NCI-H187 (cell line): ENCODE results near the gene SHROOM3.
"Not testable (repeated sequence)": the region's sequence is repeated elsewhere in the genome, so short reads cannot be mapped to it uniquely, and the experiment has no call there.

Experiments
- DNase-seq, 2 experiments: peaks; one replicate each; lab custom pipeline; 2025; lab: John Stamatoyannopoulos, UW

Gene SHROOM3

DNA sequence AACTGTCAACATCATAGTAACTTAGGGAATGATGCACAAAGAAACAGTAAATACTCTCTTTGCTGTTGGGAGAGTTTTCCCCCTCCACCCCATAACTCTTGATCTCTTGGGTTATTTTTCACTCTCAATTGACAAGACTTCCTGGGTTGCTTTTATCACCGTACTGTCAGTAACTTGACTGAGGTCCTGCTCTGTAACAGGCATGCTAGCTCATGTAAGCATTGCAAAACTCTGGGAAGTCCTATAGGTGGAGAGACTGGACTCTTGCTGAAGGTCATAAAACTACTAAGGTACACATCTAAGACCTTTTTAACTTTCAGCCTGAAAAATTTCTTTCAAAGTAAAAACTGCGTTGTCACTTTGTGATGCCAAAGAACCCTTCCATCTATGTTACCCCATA lies 10.9 kb downstream of the SHROOM3 start:
- no peak for DNase-seq

DNA sequence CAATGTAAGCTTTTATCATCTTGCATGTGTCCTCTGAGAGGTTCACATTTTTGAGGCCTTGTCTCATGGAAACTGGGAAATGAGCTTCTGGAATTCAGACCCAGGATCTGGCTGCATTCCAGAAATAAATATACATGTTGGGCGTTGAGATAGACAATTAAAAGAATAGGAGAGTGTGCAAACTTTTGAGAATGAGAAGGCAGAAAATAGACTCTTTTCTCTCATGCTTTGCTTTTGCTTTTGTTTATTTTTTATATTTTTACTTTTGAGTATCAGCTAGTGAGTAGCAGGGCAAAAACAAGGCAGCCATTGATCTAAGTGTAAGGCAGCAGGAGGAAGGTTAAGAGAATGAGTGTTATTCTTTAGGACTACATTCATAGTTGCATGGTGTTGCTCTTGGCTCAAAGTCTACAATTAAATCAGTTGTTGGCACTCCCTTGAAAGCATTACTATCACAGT lies 12.4 kb downstream of the SHROOM3 start:
- no peak for DNase-seq

DNA sequence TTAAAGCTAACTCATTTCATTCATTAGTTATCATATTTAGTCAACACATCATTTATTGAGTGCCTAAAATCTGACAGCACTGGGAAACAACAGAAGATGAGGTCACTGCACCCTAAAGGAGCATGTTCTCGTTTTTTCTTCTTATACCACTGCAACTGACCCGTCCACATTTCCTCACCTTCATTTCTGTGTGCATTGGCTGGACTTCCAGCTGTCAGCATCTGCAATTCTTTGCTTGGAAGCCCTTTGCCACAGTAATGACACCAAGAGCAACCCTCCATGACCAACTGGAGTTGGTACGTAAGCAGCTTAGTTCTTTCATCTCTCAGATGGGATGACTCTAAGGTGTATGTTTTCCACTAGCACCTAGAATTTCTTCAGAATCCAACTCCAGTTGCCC lies 13.2 kb downstream of the SHROOM3 start:
- no peak for DNase-seq

DNA sequence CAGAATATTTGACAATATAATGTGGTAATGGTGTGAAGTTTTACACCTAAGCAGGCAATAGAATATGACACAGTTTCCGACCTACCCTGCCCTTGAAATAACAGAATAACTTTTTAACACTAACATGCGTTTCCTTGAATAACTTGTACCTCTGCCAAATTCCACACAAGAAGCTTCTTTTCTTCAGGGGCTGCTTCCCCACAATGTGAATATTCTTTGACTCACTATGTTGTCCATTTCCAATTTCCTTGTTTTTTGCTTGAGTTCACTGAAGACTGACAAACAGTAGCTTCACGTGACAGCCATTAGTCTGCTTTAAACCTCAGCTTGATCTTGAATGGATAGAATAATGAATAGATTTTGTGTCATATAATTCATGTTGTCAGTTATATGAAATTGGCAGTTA lies 14.3 kb downstream of the SHROOM3 start:
- DNase-seq = no peak

DNA sequence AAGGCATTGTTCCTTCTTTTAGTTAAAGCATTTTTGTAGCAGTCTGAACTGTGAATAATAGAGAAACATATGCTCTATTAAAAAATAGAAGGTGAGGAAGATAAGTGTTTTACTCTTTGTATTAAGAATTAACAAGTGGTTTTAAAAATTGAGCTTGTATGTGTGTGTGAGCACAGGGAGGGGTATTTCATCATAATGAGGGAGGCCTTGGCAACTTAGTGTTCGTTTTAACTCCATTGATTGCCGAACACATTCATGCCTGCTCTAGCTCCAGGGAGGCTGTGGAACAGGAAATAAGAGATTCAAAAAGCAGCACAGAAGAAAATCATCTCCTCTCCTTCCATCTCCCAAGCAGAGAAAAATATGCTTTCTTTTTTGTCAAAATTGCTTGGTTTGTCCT lies 14.8 kb downstream of the SHROOM3 start:
- DNase-seq = no peak

DNA sequence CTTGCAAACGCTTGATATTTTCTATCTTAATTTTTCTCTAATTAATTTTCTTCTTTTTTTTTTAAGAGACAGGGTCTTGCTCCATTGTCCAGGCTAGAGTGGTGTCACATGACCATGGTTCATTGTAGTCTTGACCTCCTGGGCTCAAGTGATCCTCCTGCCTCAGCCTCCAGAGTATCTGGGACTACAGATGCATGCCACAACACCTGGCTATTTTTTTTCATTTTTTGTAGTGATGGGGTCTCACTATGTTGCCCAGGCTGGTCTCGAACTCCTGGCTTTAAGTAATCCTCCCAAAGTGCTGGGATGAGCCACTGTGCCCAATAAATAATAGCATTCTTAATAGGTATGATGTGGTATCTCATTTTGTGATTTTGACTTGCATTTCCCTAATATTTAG lies 18.2 kb downstream of the SHROOM3 start:
- DNase-seq = no peak

DNA sequence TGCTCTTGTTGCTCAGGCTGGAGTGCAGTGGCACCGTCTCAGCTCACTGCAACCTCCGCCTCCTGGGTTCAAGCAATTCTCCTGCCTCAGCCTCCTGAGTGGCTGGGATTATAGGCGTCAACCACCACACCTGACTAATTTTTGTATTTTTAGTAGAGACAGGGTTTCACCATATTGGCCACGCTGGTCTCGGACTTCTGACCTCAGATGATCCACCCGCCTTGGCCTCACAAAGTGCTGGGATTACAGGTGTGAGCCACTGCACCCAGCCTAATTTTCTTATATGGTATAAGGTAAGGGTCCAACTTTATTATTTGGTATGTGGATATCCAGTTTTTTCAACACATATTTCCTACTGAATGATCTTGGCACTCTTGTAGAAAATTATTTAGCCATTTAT lies 19.0 kb downstream of the SHROOM3 start:
- not testable (repeated sequence) for DNase-seq

DNA sequence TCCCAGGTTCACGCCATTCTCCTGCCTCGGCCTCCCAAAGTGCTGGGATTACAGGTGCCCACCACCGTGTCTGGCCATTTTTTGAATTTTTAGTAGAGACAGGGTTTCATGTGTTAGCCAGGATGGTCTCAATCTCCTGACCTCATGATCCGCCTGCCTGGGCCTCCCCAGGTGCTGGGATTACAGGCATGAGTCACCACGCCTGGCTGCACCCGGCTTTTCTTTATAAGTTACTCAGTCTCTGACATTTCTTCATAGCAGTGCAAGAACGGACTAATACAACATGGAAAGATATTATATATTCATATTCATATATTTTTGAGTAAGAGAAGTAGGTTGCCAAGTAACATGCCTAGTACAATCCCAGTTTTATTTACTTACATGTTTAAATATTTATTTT lies 22.9 kb downstream of the SHROOM3 start:
- DNase-seq = no peak

DNA sequence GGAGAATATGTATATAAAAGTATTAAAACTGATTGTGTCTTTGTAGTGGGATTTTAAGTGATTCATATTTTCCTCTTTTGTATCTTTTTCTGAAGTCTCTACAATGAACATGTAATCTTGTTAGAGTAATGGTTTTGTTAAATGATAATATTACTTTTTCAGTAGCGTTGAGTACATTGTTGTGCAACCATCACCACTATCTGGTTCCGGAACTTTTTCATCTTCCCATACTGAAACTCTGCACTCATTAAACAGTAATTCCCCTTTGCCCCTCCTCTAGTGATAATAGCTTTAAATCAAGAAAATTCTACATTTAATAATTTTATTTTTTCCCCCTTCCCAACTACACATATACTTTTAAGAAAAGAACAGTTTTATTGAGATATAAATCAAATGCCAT lies 23.3 kb downstream of the SHROOM3 start:
- no peak for DNase-seq

DNA sequence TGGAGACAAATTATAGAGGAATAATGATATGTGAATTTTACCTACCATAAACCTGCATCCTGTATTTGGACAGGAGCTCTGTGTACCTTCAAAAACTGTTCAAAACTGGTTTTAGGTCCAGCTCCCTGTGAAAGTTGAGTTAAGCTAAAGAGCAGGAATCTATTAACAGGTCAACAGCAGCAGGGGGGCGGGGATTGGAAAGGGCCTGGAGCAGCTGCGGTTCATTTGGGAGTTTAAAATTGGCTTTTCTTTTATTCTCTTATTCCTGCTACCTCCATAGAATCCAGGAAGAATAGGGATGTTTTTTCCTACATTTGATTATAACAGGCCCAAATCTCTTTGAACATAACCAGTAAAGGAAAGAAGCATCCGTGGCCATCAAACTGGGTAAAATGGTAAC lies 23.8 kb downstream of the SHROOM3 start:
- no peak for DNase-seq

DNA sequence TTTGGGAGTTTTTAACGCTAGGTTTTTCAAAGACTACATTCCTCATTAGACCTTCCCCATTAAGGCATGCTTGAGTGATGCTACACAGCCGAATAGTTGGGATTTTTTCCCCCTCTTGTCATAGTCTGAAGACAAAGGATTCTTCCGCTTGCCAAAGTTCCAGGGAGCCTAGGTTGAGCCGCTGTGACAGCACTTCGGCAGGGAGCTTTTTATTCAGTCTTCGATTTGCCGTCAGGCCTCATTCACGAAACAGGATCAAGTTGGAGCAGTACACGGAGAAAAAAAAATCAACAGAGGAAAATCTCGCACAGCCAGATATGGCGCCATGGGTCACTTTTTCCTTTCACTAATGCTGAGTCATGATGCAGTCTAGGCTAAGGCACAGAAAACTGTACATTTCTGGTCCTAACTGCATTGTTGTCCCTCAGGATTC lies 24.3 kb downstream of the SHROOM3 start:
- DNase-seq = no peak

DNA sequence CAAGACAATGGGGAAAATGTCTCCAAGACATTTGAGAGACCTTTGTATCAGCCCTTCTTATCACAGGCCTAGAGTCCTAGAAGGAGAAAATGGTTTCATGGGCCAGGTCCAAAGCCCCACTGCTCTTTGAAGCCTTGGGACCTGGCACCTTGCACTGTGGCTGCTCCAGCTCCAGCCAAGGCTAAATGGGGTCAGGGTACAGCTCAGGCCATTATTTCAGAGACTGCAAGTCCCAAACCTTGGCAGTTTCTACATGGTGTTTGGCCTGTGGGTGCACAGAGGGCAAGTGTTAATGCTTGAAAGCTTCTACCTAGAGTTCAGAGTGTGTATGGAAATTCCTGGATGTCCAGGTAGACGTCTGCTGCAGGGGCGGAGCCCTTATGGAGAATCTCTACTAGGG lies 28.5 kb downstream of the SHROOM3 start:
- no peak for DNase-seq

DNA sequence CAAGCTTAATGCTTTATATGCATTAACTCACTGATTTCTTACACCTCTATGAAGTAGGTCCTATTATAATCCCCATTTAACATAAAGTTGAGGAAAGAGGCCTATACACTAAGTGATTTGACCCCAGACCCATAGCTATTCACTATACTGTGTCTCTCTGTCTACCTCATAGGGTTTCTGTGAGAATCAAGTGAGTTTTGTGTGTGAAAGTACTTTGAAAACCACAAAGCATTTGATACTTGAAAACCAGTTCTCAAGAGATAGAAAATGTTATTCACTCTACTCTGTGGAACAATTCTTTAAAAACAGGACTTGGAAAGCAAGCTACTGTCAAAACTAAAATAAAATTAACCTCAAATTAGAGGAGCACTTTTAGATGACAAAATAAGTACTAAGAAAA lies 35.0 kb downstream of the SHROOM3 start:
- DNase-seq = no peak

DNA sequence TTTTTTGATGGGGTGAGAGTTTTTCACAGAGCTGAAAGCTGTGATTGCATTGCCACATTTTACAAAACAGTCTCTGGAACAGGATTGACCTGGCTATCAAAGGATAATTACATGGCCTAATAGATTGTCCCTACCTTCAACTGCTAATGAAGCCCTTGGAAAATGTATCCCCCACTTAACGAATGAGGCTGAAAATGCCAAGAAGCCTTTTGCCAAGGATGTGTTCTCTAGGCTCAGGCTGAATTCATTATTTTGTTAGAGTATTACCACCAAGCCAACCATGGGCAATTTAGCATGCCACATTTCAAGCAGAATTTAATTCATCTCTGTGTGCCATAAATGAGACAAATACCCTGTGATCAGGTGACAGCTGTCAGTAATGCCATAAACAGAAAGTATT lies 35.5 kb downstream of the SHROOM3 start:
- no peak for DNase-seq

DNA sequence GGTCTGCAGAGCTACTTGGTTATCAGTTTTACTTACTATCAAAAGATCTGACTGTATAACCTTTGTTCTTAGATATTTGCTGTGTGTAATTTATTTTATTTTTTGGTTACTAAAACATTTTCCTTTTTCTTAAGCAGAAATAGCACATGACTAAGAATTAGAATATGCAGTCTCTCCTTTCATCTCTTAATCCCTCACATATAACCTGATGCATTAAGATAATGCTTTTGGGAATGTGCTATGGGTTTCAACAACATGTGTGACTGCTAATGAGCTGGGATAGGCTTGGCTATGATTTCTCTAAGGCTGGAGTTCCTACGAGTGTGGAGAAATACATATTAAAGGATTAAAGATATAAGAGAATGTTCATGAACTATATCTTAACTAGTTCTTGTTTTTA lies 41.5 kb downstream of the SHROOM3 start:
- DNase-seq = no peak

DNA sequence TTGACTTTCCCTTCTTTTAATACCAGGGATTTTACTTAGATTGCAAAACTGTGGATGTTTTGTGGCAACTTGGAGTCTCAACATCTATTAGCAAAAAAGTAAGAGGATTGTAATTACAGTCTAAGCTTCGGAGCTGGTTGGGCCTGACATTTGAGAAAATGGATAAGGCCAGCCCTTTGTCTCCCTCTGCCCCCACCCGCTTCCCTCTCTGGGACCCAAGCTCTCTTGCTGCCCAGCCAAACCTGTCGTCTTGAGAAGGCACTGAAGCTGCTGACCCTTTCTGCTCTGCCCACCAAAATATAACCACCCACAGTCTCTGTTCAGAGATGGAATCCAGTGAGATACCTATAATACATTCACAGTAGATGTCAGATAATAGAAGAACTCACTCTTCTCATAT lies 49.6 kb downstream of the SHROOM3 start:
- DNase-seq = no peak

DNA sequence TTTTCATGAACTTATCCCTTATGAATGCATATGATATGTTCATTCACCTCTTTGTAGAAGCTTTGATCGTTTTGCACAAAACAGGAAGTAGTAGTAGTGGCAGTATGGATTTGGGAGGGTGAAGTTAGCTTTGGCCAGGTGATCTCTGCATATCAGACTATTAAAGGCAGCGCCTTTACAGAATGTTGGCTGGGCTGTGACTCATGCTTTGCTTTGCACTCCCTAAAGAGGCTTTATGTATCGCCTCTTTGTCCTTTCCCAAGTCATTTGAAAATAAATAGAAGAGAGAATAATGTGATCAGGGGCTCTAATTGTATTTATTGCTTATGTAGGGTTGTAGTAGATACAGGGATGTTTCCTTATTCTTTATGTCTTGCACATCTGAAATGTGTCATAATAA lies 50.4 kb downstream of the SHROOM3 start:
- DNase-seq = no peak

DNA sequence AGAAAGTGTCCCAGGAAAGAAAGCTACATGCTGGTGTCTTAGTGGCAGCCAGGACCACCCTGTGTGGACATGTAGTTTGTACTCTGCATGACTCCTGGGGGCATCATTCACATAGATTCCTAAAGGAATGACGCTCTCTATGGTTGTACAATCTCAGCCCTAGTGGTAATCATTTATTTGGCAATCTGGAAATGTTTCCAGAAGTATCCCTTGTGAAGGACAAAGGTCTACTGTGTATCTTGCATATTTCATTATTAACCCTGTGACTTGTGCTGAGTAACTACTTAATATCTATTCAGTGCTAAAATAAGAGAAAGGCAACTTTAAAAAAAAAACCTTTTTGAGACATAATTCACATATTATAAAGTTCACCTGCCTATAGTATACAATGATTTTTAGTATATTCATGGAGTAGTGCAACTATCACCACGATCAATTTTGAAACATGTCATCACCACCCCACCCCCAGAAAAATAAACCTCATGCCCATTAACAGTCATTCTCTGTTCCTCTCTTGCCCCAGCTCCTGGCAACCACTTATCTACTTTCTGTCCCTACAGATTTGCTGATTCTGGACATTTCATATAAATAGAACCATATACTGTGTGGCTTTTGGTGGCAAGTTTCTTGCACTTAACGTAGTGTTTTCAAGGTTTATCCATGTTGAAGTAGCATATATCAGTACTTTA lies 51.7 kb downstream of the SHROOM3 start:
- DNase-seq = no peak

DNA sequence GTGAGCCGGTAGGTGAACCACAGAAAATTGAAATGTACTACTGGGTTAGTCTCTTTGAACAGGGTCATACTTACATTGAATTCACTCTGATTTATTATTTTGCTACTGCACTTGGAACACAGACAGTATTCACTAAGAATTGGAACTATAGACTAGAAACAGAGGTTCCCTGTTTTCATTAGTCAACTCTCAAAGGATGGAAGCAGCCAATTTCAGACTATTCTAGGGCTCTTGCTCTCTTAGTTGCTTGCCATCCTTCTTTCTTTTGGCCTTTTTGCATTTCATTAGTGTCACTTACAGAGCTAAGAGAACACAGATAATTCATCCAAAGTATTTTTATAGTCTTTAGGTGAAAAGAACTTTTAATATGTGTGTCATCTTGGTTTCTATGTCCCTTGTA lies 52.6 kb downstream of the SHROOM3 start:
- DNase-seq = no peak

DNA sequence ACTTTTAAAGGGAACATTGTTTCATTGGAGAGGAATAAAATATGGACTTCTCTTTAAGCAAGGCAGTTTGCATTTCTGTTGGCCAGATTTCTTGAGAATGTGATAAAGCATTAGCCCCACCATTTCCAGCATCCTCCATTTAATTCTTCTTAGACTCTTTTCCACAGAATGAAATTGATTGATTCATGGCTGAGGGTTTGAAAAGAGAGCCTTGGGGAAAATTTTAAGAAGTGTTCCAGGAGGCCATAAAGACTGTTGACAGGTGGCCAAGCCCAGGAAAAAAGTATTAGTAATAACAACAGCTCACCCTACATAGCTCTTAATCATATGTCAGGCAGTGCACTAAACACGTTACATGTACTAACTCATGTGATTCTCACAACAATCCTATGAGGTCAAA lies 53.4 kb downstream of the SHROOM3 start:
- DNase-seq = no peak

DNA sequence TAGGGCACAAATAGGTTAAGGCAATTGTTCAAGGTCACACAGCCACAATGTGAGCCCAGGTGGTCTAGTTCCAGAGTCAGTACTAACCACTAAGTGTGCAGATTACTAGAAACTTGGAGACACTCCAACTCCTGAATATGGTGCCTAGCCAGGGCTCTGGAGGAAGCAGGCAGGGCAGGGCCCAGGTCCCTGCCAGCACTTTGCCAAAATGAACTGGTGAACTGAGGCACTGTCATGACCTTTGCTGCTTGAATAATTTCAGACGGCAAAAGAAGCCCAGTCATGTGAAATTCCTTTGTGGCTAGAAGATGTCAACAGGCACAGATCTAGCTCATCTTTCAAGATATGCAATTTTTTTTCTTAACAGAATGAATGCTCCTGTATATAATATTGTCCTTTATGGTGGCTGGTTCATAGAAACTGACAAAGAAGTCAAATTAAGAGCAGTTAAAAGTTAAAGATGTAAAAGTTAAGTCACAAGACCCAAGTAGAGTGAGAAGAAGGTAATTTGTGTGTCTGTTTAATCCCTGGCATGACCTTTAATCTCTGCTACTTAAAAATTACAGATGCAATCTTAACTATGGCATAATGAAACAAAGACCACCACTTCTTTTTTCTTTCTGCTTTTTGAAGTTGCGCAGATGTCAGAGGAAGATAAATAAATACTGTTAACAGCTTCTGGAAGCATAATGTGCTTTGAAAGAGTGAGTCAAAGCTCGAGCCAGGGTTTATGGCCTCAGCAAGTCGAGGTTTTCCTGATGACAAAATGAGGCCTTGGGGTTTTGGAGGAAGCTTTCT lies 54.1 kb downstream of the SHROOM3 start:
- DNase-seq = no peak

DNA sequence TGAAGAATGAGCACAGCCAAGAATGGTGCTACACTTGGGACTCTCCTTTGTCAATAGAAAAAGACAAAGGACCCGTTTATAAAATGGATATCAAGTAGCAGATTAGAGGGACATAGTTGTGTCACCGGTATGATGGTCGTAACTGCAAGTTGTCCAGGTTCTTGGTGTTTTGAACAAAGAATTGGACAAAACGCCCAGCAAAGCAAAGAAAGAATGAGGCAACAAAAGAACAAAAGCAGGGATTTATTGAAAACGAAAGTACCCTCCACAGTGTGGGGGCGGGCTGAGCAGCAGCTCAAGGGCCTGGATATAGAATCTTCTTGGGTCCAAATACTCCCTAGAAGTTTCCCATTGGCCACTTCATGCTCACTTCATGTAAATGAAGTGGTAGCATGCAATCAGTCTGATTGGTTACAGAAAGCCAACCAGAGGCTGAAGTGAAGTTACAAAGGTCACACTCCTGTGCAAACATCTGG lies 54.7 kb downstream of the SHROOM3 start:
- no peak for DNase-seq

DNA sequence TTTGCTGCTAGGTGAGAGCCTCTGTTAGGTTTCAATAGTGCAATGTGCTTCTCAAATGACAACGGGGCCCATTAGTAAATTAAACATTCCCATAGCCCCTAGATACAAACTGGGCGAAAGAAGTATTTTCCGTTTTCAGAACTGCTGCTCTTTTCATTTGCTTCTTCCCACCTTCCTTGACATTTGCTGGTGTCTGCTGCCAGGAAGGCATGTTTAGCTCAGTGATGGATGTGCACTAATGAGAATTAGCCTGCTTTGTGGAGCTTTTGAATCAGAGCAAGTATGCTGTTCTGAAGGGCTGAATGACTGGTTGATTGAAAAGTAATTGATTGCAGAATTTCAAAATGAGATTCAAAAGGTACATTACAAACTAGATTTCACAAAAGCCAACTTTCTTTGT lies 57.0 kb downstream of the SHROOM3 start:
- no peak for DNase-seq

DNA sequence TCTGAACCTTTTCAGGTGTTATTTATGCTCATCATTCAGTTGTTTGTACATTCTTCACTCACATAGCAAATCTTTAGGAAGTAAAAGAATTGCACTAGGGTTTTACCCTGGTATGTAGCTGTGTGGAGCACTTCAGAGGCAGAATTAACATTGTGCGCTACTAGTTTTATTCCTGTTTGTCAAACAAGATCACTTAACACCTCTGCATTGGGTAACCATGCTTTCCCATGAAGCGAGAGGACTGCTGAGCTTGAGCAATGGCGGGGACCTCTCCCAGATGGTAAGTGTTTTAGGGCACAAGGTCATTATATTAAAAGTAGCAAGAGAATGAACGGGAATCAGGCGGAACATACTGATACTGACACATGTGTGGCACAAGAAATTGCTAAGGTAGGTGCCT lies 59.2 kb downstream of the SHROOM3 start:
- no peak for DNase-seq
